Activated CD8-positive, alpha-beta memory T cell treated with anti-CD3 and anti-CD28 coated beads for 24 hours (primary cell): Measurements from ENCODE around the gene ZDHHC24.
A peak's percentile ranks its signal among the peaks of the same experiment; 100 is the strongest.

Experiments used
- DNase-seq: peaks from one replicate; pipeline ENCODE4 v3.0.0-alpha.2; 2020

ZDHHC24 gene

DNA sequence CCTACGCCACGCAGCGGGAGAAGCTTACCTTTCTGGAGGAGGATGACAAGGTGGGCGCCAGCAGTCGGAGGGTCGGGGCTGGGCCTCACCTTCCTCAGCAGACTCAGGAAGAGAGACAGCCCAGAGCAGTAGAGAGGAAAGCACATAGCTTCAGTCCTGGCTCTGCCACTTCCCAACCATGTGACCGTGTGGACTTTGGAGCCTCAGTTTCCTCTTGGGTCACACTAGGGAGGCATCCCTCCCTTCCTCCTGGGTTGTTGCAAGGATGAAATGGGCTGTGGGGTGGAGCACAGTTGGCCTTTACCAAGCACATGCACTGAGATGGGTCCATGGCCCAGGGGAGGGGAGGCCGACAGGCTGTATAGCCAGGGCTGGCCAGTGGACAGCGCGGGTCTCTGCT, 52.7 kb downstream of the ZDHHC24 start:
- no peak for DNase-seq

- no peak for DNase-seq
These were observed 53.5 kb downstream of the ZDHHC24 start for GRCh38 chr11:66492161-66492865.

- DNase-seq = no peak
These were observed 54.4 kb downstream of the ZDHHC24 start for GRCh38 chr11:66491315-66491935.

GRCh38 chr11:66489636-66490035, 56.2 kb downstream of the ZDHHC24 start:
- no peak for DNase-seq

DNA sequence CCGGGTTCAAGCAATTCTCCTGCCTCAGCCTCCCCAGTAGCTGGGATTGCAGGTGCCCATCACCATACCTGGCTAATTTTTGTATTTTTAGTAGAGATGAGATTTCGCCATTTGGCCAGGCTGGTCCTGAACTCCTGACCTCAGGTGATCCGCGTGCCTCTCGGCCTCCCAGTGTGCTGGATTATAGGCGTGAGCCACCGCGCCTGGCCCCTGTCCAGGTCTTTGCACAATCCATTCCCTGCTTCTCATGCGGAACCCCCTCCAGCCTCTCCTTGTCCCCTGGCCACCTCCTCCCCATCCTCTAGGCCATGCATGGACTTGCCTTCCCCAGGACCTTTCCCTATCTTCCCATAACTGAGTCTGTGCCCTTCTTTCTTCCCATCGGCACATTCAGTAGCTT, 56.9 kb downstream of the ZDHHC24 start:
- DNase-seq = no peak

DNA sequence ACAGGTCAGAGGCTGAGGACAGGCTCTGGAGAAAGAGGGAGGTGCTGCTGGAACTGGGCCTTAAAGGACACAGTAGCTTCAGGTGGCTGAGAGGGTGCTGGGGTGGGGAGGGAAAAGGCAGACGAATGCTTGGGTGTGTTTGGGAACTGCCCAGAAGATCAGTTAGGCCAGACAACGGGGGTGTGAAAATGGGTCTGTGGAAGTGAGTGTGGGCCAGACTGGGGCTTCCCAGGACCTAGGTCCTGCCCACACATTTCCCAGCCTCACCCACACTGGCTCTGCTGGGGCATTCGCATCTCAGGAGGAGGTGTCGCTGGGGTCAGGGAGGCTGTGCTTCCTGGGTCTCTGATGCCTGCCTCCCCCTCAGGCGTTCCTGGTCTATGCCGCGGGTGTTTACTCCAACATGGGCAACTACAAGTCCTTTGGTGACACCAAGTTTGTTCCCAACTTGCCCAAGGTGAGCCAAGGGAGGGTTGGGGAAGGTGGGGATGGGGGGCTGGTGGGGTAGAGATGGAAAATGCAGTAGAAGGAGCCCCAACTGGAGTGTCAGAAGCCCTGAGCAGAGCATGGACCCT, 61.0 kb downstream of the ZDHHC24 start:
- DNase-seq = no peak

- peak; percentile 97 for DNase-seq
These were observed 65.5 kb downstream of the ZDHHC24 start, which contains the start of gene DPP3 for GRCh38 chr11:66480117-66480938. DPP3 (plus strand) TSS chr11:66480434; CDS start chr11:66482201, 1,767 bp downstream.

DNA sequence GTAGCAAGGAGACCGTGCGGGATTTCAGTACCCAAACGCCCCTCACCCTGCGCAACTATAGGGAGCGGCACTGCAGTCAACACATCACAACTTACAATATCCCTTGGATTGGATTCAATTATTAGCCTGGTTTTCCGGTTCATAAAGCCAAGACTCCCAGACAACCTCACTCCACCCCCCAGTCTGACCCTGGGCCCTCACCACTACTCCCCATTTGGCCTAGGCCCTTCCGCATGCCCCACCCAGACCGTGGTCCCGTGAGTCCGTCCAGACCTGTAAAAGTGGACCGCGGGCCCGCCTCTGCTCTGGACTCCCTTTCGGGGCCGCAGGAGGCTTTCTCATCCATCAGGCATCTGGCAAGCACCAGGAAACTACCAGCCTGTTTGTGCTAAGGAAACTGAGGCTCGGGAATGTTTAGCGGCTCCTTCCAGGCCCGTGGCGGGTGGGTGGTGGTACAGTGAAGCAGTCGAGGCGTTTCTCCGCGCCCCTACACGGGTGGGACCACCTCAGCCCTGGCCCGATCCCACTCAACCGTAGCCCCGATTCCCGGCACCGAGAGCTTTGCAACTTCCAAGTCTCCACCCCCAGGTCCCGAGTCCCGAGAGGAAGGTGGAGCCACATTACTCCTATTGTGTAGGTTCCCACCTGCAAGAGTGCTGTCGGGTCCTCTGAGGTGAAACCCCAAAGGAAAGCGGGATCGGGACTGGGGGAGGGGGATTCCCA, 66.3 kb downstream of the ZDHHC24 start:
- no peak for DNase-seq

GRCh38 chr11:66478729-66479393, 67.0 kb downstream of the ZDHHC24 start:
- no peak for DNase-seq

DNA sequence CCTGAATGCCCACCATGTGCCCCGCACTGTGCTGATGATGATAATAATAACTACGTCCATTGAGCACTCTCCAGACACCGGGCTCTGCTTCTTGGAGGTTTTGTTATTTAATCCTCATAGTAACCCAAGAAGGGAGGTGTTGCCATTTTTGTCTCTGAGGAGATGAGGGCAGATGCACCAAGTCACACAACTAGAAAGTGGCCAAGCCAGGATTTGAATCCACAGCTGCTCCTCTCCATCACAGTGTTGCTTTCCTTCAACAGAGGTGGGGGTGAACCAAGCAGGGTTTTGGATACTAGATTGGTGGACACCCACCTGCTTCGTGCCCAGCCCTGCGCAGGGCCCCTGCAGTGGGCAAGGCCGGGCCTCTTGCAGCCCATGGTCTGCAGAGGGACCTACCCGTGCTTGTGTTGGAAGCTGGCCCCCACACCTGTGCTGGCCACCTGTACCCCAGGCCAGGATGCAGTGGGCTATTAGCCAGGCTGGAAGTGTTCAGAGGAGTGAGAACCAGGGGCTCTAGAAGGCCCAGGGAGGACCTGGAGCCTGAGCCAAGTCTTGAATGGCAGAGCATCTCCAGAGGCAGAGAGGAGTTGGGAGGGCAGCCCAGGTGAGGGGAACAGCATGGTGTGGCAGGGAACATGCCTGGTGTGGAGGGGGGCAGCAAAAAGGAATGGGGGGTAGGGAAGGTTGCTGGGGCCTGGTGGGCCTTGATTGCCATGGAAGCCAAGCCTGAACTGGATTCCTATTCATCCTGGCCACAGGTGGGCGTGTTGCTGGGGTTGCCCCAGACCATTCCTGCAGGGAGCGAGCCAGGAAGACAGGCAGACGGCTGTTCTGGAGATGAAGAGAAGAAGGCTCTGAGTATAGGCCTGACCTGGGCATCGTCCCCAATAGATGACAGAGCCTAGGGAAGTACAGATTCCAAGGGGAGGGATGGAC, 68.3 kb downstream of the ZDHHC24 start:
- no peak for DNase-seq

GRCh38 chr11:66476841-66477251, 69.0 kb downstream of the ZDHHC24 start:
- no peak for DNase-seq

DNA sequence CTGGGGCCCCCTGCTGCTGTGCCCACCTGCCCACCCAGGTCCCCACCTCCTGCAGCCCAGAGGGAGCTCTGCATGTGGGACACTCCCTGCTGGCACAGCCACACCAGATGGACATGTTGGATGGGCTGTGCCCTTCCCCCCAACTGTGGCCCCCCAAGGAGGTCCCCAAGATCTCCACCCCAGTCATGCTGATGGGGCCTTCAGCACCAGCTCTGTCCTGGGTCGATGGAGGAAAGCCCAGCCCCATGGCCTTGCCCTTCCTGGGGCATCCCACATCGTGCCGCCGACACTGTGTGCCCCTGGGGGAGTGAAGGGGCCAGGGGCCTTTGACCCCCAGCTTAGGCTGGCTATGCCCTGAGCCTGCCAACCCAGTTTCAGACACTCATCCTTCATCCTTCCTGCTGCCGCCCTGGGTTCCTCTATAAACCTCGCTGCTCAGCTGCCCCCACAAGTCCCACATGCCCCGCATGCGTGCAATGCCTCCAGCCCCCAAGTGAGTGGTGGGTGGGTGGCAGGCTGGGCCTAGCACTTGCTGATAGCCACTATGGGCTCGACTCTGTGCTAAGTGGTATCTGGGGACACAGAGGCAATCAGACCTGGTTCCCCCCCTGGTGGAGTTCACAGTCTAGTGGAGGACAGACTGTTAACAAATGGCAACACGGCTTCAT, 69.5 kb downstream of the ZDHHC24 start:
- no peak for DNase-seq

DNA sequence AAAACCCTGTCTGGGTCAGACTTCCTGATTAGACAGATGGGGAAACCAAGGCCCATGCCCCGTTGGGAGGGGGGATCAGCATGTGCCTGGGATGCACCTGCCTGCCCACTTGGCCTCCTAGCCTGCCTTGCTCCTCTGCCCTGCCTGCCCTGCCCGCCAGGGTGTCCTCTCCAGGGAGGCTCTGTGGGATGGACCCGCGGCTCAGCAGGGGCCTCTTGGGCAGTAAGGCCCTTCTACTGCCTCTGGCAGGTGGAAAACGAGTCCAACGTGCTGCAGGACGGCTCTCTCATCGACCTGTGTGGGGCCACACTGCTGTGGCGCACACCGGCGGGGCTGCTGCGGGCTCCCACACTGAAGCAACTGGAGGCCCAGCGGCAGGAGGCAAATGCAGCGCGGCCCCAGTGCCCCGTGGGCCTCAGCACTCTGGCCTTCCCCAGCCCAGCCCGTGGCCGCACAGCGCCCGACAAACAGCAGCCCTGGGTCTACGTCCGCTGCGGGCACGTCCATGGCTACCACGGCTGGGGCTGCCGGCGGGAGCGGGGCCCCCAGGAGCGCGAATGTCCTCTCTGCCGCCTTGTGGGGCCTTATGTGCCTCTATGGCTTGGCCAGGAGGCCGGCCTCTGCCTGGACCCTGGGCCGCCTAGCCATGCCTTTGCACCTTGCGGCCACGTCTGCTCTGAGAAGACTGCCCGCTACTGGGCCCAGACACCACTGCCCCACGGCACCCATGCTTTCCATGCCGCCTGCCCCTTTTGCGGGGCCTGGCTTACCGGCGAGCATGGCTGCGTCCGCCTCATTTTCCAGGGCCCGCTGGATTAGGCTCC, 70.3 kb downstream of the ZDHHC24 start:
- DNase-seq = no peak

DNA sequence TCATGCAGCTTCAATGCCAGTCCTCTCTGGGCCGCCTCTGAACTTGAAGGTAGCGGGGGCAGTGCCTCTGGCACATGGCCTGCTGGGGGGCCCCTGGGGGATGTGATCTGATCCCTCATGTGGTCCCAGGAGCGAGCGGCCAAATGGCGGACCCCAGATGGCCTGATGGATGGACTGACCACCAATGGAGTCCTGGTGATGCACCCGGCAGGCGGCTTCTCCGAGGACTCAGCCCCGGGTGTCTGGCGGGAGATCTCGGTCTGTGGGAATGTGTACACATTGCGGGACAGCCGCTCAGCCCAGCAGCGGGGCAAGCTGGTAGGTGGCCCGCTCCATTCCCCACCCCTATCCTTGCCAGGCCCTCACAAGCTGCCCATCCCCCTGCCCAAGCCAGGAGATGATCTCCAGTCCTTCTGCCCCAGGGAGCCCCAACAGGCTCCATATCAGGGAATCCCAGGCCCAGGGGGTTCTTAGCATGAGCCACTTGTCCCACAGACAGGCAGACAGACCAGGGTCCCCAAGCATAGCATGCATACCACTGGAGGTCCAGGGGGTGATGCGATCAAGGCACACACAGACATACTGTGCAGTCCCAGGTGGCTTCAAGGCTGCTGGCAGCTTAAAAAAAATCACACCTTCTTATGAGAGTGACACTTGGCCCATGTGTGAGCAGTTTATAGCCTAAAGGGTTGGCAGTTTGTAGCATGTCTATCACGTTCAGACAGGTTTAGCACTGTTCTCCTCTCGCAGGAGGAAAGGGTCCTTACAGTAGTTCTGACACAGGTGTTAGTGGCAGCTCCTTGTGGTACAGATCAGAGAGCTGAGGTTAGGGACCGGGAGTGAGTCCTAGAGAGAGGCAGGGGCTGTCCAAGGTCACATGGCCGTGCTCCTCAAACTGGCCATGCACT, 72.0 kb downstream of the ZDHHC24 start:
- no peak for DNase-seq

GRCh38 chr11:66473167-66473566, 72.7 kb downstream of the ZDHHC24 start:
- no peak for DNase-seq

DNA sequence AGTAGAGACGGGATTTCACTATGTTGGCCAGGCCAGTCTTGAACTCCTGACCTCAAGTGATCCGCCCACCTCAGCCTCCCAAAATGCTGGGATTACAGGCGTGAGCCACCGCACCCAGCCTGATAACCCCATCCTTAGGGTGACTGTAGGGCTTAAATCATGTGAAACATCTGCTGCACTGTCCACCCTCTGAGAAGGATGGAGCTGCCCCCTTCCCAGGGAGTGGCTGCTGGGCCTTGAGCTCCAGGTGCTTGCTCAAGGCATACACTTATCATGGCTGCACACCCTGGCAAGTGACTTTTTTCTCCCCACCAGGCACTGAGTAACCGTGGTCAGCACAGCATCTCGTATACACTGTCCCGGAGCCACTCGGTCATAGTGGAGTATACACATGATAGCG, 73.8 kb downstream of the ZDHHC24 start:
- DNase-seq = no peak

GRCh38 chr11:66471142-66471541, 74.7 kb downstream of the ZDHHC24 start:
- no peak for DNase-seq
